Fibroblast of pulmonary artery (primary cell): ENCODE measurements around the gene RELN.

Experiments
- DNase-seq: peaks from one replicate; pipeline ENCODE4 v3.0.0-alpha.2; 2010; ENCODE audit warnings: low read depth
- H3K4me3 ChIP-seq: replicated peaks from 2 replicates; pipeline ENCODE4 v1.5.1; 2011; ENCODE audit warnings: low read depth, mild to moderate bottlenecking, control low read depth, low read length, moderate library complexity
- TF ChIP-seq, protein P1 (sequence below): IDR thresholded peaks from 2 replicates; pipeline ENCODE4 v1.5.1; 2011; ENCODE audit warnings: mild to moderate bottlenecking, control low read depth, low read length, inconsistent platforms; ENCODE audit errors: missing control alignments

The RELN gene

DNA sequence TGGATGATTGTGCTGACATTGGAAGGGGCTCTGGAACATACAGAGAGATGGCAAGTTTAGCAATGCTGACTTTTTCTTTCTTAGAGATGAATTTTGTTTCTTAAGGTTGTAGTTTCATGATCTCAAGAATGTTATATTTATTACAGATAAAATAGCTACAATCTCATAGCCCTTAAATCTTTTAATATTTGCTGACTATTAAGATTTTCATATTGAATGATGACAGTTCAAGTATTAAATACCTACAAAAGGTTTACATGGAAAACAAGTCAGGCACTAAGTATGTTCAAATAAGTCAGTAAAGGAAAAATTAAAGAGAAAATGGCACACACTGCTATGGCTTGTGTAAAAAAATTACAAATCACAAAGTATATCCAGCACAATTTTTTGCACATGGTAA is 291.4 kb downstream of the RELN start:
- TF ChIP-seq, protein P1, sequence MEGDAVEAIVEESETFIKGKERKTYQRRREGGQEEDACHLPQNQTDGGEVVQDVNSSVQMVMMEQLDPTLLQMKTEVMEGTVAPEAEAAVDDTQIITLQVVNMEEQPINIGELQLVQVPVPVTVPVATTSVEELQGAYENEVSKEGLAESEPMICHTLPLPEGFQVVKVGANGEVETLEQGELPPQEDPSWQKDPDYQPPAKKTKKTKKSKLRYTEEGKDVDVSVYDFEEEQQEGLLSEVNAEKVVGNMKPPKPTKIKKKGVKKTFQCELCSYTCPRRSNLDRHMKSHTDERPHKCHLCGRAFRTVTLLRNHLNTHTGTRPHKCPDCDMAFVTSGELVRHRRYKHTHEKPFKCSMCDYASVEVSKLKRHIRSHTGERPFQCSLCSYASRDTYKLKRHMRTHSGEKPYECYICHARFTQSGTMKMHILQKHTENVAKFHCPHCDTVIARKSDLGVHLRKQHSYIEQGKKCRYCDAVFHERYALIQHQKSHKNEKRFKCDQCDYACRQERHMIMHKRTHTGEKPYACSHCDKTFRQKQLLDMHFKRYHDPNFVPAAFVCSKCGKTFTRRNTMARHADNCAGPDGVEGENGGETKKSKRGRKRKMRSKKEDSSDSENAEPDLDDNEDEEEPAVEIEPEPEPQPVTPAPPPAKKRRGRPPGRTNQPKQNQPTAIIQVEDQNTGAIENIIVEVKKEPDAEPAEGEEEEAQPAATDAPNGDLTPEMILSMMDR, result no peak
- no peak for DNase-seq
- H3K4me3 ChIP-seq, result no peak overlapping the region

GRCh38 chr7:103695521-103695920 is 293.9 kb downstream of the RELN start:
- H3K4me3 ChIP-seq, result no peak overlapping the region
- DNase-seq, result no peak
- TF ChIP-seq, protein P1, result no peak

GRCh38 chr7:103694304-103694703 is 295.2 kb downstream of the RELN start:
- TF ChIP-seq, protein P1, result no peak
- DNase-seq, result no peak

DNA sequence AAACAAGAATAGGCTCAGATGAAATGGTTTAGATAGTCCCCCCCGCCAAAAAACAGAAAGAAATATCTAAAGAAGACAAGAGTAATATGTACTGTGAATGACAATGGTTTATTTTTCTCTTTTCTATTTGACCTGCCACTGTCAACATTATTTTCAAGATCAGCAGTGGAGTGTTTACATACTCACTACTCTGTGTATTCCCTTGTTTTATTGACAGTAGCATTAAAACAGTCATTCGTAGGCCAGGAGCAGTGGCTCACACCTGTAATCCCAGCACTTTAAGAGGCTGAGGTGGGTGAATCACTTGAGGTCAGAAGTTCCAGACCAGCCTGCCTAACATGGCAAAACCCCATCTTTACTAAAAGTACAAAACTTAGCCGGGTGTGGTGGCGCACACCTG is 298.2 kb downstream of the RELN start:
- H3K4me3 ChIP-seq, result no peak overlapping the region
- TF ChIP-seq, protein P1, result no peak
- DNase-seq, result no peak

More at GRCh38 chr7:103694304-103694703, 295.2 kb downstream of the RELN start:
- no peak overlapping the region for H3K4me3 ChIP-seq

GRCh38 chr7:103690242-103690974 is 299.1 kb downstream of the RELN start:
- no peak for DNase-seq
- no peak overlapping the region for H3K4me3 ChIP-seq

DNA sequence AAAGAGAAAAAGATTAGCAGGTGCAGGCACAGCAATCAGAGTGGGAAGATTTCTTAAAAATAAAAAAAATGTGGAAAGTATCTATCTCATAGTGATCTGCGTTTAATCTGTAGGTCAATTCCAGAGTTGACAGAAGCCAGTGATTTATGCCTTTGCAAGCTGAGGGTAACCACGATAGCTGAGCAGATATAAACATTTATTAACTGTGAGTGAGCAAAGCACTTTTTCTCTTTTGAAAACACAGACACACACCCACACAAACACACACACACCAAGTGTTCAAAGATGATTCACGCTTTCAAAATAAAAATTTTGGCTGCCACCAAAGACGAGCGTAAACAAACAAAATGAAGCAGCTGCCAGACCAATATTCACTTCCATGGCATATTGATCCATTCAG is 300.2 kb downstream of the RELN start:
- H3K4me3 ChIP-seq, result no peak overlapping the region
- no peak for DNase-seq
- TF ChIP-seq, protein P1, result no peak

More at GRCh38 chr7:103690242-103690974, 299.1 kb downstream of the RELN start:
- TF ChIP-seq, protein P1, result no peak

DNA sequence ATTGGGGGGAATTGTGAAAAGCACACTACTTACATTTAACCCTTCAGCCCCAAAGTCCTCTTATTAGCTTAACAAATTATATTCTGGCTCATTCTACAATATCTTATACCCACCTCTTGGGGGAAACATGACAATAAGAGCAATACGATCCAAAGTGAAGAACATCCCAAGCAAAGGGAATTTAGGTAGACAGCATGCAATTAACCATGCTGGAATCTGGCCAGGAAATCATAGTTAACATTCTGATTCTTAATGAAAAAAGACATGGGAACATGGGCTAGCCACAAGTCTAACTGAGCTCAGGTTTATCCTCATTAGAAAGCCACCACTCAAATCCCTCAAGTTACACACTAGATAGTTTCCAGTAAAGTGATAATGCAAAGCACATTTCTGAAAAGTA is 301.5 kb downstream of the RELN start:
- no peak overlapping the region for H3K4me3 ChIP-seq
- TF ChIP-seq, protein P1, result no peak
- no peak for DNase-seq
